ENCODE measurements around the gene EIF2S3.

GRCh38 chrX:24025741-24026403 is 28.9 kb upstream of the EIF2S3 start:
- TF ChIP-seq CTCF (IDR thresholded peaks at IDR 0.05) (no peak), POLR2A (IDR thresholded peaks at IDR 0.05) (peak; percentile 39)

Measured in right lobe of liver (tissue), 4 donors.